ENCODE data around the gene EXD3.
"Not testable (repeated sequence)": the region's sequence is repeated elsewhere in the genome, so short reads cannot be mapped to it uniquely, and the experiment has no call there.

The EXD3 gene

DNA sequence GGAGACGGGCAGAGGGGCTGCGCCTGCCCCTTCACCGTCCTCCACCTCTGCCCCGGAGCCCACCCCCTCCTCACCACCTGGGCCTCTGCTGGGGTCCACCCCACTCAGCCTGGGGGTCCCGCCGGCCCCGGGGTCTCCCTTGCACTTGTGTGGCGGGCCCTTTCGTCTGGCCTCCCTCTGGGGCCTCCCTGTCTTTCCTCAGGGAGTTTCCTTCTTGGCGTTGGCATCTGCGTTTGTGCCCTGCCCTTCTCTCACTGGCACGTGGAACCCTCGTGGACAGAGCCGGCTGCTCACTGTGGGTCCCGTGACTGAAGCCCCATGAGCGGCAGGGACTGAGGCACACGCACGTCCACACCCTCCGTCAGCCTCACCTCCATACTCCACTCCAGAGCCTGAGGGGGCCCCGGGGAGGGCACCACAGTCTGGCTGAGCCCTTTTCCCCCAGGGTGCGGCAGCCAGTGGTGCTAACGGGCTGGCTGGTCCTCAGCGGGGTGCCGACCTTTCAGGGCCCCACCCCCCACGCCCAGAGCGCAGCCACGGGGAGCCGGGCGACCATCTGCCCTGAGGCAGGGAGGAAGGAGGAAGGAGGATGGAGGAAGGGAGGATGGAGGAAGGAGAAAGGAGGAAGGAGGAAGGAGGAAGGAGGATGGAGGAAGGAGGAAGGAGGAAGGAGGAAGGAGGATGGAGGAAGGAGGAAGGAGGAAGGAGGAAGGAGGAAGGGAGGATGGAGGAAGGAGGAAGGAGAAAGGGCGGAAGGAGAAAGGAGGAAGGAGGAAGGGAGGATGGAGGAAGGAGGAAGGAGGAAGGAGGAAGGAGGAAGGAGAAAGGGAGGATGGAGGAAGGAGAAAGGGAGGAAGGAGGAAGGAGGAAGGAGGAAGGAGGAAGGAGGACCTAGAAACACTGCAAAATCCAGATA lies 67.9 kb downstream of the EXD3 start:
- DNase-seq = no peak

DNA sequence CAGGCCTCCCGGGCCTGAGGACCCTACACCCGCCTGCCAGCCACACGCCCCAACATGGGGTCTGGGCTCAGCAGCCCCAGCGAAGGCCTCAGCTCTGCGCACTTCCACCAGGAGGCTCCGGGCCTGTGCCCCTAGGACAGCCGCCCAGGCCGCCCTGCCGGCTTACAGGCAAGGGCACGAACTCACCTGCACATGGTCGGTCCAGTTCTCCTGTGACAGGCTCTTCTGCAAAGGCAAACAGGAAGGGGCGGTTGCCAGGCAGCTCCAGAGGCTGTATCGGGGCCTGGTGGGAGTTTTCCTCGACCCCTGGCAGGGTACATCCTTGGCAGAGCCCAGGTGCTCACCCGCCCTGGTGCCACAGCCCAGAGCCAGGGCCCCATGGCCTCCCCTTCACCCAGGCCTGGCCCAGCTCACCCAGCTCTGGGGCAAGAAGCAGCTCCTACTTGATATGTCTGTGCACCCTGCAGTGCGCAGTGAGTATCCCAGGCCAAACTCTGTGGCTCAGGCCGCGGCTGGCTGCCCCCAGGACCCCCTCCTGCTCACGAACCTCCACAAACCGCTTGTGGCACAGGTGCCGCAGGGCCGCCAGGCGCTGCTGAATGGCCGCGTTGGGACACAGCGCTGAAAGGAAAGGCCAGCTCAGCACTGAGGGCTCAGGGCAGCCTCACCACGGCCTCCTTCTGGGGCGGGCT lies 68.7 kb downstream of the EXD3 start:
- DNase-seq = no peak

DNA sequence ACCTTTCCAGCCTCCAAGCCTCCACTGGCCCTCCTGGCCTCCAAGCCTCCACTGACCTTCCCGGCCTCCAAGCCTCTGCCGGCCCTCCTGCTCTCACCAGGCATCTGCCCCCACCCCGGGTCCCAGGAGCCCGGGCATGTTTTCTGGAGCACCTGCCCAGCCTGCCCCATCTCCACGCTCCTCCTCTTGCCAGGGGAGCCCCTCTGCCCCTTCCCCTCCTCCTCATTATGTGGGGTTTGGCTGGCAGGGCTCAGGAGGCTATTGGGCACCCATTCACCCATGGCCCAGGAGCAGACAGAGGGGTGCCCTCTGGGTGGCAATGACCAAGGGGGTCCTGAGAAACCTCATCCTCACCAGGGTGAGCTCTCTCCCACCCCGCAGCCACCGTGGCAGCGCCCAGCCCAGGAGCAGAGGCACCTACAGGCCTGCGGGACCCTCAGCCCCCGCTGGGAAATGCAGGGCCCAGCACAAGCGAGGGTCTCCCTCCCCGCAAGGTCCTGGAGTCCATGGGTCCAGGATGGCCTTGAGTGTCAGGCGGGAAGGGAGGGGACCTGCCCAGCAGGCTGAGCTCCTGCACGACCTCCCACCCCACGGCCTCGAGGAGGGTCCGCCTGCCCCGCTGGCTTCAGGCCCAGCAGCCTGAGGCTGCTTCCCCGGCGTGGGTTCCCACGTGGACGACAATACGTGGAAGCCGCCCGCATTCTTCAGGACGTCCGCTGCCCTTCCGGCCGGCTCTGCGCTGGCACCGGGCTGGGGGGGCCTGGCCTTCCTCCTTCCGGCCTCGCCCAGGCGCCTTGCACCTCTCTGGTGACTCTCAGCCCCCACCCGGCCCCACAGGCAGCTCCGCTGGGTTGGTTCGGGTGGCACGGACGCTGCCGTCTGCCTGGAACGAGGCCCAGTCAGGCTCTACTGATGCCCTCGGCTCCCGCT lies 69.5 kb downstream of the EXD3 start:
- no peak for DNase-seq

DNA sequence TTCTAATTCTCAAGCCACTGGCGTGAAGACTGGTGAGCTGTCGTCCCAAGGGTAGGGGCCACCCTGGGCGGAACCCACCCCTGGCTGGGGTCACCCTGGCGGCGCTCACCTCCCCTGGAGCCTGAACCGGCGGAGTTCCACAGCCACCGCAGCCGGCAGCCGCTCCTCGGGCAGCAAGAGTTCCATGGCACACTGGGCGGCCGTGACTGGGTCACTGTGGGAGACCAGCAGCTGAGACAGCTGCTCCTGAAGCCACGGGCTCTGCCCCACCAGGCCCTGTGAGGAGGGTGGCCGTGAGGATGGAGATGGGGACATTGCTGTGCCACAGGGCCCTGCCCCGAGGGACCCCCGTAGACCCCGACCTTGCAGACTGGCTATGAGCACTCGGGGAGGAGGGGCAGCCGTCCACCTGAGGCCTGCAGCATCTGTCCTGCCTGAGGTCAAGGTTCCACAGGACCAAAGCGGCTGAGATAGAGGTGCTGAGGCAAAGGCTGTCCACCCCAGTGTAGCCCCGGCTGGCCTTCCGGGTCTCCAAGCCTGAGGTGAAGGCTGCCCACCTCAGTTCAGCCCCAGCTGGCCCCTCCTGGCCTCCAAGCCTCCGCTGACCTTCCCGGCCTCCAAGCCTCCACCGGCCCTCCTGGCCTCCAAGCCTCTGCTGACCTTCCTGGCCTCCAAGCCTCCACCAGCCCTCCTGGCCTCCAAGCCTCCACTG lies 70.3 kb downstream of the EXD3 start:
- DNase-seq = no peak

DNA sequence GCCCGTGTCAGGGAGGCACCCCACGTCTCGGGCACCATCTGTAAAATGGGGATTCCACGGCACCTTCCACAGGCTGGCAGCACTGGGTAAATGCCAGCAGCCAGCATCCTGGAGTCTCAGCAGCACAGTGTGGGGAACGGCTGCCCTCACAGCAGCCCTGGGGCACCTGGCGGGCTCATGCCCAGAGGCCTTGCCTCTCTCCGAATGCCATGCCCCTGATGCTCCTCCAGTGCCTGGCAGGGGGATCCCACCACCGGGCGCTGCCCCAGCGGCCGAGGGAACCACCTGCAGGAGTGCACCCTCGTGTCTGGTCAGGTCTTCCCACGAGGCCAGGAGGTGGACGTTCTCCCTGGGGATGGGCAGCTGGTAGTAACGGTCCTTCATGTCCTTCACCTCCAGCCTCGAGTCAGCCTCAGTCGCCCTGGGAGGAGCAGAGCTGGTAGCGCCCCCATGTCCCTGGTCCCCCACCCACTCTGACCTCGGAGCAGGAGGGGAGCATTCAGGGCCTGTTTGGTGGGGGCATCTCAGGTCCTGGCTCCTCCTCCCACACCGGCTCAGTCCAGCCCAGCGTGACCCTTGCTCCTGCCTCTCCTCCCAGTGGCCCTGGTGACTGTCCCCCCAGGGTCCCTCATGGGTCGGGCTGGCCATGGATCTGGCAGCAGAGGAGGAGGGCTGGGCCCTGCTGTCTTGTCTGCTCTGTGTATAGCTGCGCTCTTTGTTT lies 71.0 kb downstream of the EXD3 start:
- DNase-seq = no peak

DNA sequence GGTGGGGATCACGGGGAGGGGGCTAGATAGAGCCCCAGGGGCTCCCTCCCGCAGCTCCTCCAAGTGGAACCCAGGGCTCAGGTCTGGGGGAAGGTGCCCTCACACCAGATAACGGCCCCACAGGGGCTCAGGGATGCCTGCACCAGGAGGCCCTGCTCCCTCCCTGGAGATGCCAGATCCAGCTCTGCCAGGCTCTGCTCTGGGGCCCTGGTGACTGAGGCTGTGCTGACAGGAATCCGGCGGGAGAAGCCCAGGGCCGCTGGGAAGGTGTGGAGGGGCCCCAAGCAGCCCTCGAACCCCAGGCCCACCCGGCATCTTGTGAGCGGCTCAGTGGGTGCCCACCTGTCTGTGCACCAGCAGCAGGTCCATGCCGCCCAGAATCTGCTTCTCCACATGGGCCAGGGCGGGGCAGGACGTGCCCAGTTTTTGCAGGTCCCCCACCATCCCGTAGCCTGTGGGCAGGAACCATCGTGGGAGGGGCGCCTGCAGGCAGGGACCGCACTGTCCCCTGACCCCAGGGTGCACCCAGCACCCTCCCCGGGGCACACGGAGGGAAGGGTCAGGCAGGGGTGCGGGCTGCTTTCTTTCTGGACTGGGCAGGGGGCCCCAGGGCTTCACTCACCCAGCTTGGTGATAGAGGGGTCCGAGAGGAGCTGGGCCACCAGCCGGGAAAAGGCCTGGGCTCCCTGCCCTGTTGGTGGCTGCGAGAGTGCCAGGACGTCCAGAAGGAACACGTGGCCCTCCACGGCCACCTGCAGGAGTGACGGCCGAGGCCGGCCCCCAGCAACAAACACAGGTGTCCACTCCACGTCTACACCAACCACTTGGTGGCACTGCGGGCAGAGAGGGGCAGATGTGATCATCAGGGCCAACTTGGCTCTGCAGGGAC lies 72.0 kb downstream of the EXD3 start:
- DNase-seq = no peak

DNA sequence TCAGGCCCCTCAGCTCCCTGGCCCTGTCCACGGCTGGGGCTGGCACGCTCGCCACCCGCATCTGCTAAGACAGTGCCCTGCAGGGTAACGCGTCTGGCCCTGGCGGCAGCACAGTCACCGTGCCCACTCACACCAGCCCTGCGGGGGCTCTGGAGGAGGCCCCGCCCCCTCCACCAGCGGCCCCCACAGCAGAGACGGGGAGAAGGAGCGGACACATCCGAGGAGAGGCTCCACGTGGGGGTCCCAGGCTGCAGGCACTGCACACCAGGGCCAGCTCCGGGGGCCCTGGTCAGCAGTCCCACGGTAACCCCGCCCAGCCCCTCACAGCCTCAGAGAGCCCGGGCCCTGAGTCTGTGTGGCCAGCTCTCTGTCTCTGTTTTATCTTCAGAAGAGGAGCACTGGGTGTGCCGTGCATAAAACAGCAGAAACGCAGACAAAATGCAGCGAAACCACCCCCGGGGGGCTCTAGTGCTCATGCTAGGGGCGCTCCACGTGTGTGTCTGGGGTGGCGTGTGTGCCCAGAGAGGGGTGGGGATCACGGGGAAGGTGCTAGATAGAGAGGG lies 73.4 kb downstream of the EXD3 start:
- no peak for DNase-seq

DNA sequence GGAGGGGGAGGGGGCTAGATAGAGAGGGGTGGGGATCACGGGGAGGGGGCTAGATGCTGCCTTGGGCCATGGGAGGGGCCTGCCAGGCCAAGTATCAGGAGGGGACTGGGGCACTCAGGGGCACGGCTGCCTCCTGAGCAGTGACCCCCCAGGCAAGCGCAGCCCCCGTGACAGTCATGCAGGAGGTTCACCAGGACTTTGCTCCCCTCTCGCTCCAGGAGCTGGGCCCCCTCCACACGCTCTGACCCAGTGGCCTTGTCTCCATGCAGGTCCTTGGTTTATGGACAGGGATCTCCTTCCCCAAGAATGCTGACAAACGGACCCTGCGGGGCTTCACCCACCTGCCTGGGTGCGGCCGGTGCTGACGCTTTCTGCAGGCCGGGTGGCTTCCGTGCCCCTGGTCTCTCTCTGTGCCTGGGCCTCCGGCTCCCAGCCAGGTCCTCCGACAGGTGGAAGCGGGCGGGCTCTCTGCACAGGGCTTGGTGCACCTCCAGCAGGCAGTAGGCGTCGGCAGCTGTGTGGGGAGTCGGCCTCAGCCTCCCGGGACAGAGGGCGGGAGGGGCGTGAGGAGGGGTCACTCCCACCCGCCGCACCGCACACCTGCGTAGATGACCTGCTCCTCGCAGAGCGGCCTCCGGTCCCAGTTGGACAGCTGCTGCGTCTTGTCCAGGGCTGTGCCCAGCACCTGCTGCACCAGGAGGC lies 74.0 kb downstream of the EXD3 start:
- no peak for DNase-seq

DNA sequence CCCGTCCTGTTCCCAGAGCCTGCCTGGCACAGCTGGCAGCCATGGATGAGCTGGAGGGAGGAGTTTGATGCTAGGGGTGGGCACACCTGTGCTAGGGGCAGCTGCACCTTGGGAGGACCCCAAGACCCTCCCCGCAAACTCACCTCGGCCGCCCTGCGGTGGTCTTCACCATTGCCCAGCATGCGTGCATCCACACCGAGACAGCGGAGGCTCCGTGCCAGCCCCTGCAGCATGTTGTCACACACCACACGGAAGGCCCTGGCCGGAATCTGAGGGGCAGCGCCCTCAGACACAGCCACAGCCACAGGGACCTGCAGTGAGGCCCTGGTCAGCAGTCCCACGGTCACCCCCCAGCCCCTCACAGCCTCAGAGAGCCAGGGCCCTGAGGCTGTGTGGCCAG lies 75.0 kb downstream of the EXD3 start:
- no peak for DNase-seq

DNA sequence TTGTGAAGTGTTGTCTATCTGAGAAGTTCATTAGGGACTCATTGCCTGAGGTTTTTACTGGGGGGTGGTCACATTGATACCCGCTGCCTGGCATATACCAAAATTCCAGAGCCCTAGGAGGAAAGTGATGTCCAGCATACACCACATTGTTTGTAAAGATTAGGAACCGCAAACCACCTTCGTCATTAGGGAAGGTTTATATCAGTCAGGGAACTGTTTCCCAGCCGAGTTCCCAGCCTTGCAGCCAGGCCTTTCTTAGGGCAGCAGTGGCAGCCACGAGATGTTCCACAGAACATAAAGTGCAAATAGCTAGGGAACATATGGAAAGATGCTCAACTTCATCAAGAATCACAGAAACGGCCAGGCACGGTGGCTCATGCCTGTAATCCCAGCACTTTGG lies 80.5 kb downstream of the EXD3 start:
- DNase-seq = no peak

DNA sequence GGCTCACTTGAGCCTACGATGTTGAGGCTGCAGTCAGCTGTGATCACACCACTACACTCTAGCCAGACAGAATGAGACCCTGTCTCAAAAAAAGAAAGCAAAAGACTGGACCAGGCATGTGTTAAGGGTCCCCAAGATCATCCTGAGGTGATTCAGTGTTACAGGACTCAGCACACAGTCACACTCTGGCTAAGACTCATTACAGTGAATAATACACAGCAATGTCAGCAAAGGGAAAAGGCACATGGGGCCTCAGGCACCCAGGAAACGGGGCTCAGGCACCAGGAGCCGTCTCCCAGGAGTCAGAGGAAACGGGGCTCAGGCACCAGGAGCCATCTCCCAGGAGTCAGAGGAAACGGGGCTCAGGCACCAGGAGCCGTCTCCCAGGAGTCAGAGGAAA lies 81.7 kb downstream of the EXD3 start:
- DNase-seq = no peak

DNA sequence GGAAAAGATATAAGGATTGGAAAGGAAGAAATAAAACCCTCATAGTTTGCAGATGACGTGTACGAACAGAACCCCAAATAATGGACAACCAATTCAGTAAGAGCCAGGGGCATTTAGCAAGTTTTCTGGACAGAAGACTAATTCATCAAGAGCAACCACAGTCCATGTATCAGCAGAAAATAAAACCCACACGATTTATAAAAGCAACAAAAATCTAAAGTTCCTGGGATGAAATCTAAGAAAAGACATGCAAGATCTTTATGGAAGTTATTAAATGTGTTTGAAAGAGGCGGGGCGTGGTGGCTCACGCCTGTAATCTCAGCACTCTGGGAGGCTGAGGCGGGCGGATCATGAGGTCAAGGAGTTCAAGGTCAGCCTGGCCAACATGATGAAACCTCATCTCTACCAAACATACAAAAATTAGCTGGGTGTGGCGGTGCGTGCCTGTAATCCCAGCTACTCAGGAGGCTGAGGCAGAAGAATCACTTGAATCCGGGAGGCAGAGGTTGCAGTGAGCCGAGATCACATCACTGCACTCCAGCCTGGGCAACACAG lies 83.0 kb downstream of the EXD3 start:
- DNase-seq = not testable (repeated sequence)

DNA sequence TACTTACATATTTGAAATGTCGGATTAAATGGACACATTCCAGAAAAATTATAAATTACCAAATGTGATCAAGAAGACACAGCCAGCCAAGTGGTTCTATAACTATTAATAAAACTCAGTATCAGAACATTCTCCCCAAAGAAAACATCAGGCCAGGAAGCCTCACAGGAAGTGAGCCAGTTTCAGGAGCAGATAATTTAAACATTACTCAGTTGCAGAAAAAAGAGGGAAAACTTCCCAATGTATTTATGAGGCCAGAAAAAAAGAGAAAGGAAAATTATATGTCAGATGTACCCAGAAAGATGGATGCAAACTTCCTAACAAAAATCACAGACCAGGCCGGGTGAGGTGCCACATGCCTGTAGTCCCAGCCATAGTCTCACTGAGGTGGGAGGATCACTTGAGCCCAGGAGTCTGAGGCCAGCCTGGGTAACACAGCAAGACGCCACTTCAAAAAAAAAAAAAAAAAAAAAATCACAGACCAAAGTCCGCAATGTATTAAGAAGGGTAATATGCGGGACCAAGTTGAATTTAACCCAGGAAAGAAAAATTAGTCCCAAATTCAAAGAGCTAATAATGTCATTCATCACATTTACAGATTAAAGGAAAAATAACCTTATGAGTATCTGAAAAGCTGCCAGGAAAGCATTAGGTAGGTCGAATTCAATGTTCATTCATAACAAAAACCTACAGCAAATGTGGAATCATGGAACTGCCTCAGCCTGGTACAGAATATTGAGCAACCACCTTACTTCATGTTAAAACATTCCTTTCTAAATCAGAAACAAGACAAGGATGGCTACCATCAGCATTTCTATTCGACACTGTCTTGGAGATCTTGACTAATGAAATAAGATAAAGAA lies 83.7 kb downstream of the EXD3 start:
- no peak for DNase-seq

DNA sequence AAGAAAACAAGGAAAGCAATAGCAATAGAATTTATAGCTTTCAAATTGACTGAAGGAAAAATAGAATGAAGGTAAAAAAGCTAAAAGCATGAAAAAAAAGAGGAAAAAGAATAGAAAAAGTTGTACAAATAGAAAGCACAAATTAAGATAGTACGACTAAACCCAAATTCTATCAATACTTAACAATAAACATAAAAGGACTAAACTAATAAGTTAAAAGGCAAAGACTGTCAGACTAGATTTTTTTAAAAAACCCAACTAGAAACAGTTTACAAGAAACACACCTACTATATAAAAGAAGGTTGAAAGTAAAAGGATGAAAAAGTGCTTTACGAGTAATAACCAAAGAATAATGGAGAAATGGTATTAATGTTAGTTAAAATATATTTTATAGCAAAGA lies 86.2 kb downstream of the EXD3 start:
- DNase-seq = no peak

DNA sequence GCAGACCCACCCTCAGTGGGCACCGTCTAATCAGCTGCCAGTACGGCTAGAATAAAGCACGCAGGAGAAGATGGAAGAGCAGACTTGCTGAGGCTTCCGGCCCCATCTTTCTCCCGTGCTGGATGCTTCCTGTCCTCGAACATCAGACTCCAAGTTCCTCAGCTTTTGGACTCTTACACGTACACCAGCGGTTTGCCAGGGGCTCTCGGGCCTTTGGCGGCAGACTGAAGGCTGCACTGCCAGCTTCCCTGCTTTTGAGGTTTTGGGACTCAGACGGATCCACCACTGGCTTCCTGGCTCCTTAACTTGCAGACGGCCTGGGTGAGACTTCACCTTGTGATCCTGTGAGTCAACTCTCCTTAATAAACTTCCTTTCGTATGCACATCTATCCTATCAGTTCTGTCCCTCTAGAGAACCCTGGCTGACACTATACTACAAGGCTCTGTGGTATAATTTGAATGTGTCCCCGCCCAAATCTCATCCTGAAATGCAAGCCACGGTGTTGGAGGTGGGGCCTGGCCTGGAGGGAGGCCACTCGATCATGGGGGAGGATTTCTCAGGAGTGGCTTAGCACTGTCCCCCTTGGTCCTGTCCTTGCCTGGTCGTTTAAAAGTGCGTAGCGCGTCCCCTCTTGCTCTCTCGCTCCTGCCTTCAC lies 89.8 kb downstream of the EXD3 start:
- no peak for DNase-seq

DNA sequence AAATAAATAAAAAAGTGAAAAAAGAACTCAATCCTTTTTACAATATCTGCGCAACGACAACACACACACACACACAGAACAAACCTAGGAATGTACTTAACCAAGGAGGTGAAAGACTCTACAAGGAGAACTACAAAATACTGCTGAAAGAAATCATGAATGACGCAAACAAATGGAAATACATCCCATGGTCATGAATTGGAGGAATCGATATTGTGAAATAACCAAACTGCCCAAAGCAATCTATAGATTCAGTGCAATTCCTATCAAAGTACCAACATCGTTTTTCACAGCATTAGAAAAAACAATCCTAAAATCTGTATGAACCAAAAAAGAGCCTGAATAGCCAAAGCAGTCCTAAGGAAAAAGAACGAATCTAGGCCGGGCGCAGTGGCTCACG lies 91.0 kb downstream of the EXD3 start:
- no peak for DNase-seq

DNA sequence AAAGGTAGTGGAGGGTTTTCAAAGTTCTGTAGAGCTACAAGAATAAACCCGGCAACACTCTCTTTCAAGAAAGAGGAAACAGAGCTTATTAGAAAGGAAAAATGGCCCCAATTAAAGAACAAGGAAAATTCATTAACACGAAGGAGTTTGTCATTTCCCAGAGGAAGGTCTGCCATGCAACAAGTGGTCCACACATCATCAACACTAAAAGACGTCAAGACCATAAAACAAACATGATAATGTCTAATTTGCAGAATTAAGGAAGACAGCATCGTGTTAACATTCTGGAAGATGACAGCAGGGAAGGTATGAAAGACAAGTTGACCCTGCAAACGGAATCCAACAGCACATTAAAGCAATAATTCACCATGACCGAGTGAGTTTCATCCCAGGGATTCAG lies 92.3 kb downstream of the EXD3 start:
- DNase-seq = no peak

DNA sequence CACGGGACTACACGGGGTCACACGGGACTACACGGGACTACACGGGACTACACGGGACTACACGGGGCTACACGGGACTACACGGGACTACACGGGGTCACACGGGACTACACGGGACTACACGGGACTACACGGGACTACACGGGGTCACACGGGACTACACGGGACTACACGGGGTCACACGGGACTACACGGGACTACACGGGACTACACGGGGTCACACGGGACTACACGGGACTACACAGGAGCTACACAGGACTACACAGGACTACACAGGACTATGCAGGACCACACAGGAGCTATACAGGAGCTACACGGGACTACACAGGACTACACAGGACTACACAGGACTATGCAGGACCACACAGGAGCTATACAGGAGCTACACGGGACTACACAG lies 93.4 kb downstream of the EXD3 start:
- DNase-seq = not testable (repeated sequence)
